ENCODE data around the gene LTB. TPM values are rescaled to one million over a fixed set of nuclear protein-coding genes. Genes with fewer than 3 reads are reported as not detected.

LTB gene
- polyA plus RNA-seq, 1 of the 3 experiments (the other 2 are of a cell fraction): 0.10 TPM

GRCh38 chr6:31534521-31535040 is 47.6 kb downstream of the LTB start:
- Histone ChIP-seq H2AFZ (ENCODE audit: low read depth) (no peak overlapping the region), H3K9ac (no peak overlapping the region), H3K4me3 (ENCODE audit: low read depth in 2 of 2, low read length in 1 of 2) (no peak overlapping the region), H3K27me3 (ENCODE audit: insufficient read depth) (no peaks in the 10 kb centered on the region), H3K79me2 (ENCODE audit: insufficient read depth) (peaks cover 55% of the 10 kb centered on the region), H3K4me2 (no peak overlapping the region), H3K27ac (ENCODE audit: low read depth in 2 of 2, low read length in 1 of 2) (no peak overlapping the region), H4K20me1 (ENCODE audit: insufficient read depth) (peaks cover 81% of the 10 kb centered on the region), H3K4me1 (ENCODE audit: control insufficient read depth in 1 of 2, insufficient read depth in 2 of 2, low read depth in 1 of 2, low read length in 1 of 2) (peaks cover 10 to 14% of the 10 kb centered on the region in 2 experiments; a peak in 3 of 4 replicates), H3K36me3 (replicated peaks in 1 of 2; ENCODE audit: control insufficient read depth in 1 of 2, insufficient read depth in 2 of 2, low read length in 1 of 2) (peaks cover 84 to 91% of the 10 kb centered on the region in 2 experiments), H3K9me2 (no peaks in the 10 kb centered on the region), H3K9me3 (no peaks in the 10 kb centered on the region), H3F3A (replicated peaks; ENCODE audit: insufficient read depth) (peaks cover 24% of the 10 kb centered on the region)
- ChIA-PET CTCF (interaction anchor here (0.9 to 2.5 kb wide), 4 partner anchors 12 to 64 kb away, joined by 3 to 8 read pairs (median 4); partner anchors contain the start of gene ATP6V1G2), POLR2A (interaction anchor here (1.0 kb wide), 1 partner anchor 8 kb away, joined by 3 read pairs; no protein-coding TSS in a partner anchor)
- WGBS (ENCODE audit: low lambda C conversion rate): 95% methylated on average over 24 of the region's 24 CpGs
- no peak for TF ChIP-seq IRF3 (IDR thresholded peaks at IDR 0.05; ENCODE audit: low read depth, low read length)
- TF ChIP-seq FOSL2 (IDR thresholded peaks at IDR 0.05; ENCODE audit: borderline replicate concordance, low read depth): no peak
- no peak for TF ChIP-seq TCF12 (IDR thresholded peaks at IDR 0.05)
- TF ChIP-seq MXI1 (IDR thresholded peaks at IDR 0.05; ENCODE audit: low read depth, low read length): no peak
- TF ChIP-seq RAD21 (IDR thresholded peaks at IDR 0.05; ENCODE audit: low read length): no peak
- TF ChIP-seq POLR2AphosphoS5 (IDR thresholded peaks at IDR 0.05; ENCODE audit: low read depth, low read length): no peak
- no peak for TF ChIP-seq USF2 (IDR thresholded peaks at IDR 0.05; ENCODE audit: borderline replicate concordance, low read depth, low read length)
- TF ChIP-seq TAF1 (IDR thresholded peaks at IDR 0.05; ENCODE audit: borderline replicate concordance, low read depth, low read length): no peak
- no peak for TF ChIP-seq RXRA (IDR thresholded peaks at IDR 0.05; ENCODE audit: borderline replicate concordance, low read depth)
- no peak for TF ChIP-seq PBX3 (IDR thresholded peaks at IDR 0.05)
- DNase-seq: no peak

- Histone ChIP-seq H2AFZ (ENCODE audit: low read depth) (no peak overlapping the region), H3K36me3 (replicated peaks in 1 of 2; ENCODE audit: control insufficient read depth in 1 of 2, insufficient read depth in 2 of 2, low read length in 1 of 2) (peaks cover 82 to 85% of the 10 kb centered on the region in 2 experiments), H3K9me2 (no peaks in the 10 kb centered on the region), H3K4me2 (no peak overlapping the region), H3K9me3 (no peaks in the 10 kb centered on the region), H3K4me1 (ENCODE audit: control insufficient read depth in 1 of 2, insufficient read depth in 2 of 2, low read depth in 1 of 2, low read length in 1 of 2) (peaks cover 5 to 8% of the 10 kb centered on the region in 2 experiments; a peak in 3 of 4 replicates), H3K4me3 (ENCODE audit: low read depth in 2 of 2, low read length in 1 of 2) (no peak overlapping the region), H3F3A (replicated peaks; ENCODE audit: insufficient read depth) (peaks cover 28% of the 10 kb centered on the region), H4K20me1 (ENCODE audit: insufficient read depth) (peaks cover 77% of the 10 kb centered on the region), H3K27ac (ENCODE audit: low read depth in 2 of 2, low read length in 1 of 2) (no peak overlapping the region; a peak in 1 of 4 replicates), H3K9ac (no peak overlapping the region), H3K27me3 (ENCODE audit: insufficient read depth) (no peaks in the 10 kb centered on the region), H3K79me2 (ENCODE audit: insufficient read depth) (peaks cover 49% of the 10 kb centered on the region)
- POLR2A ChIA-PET: interaction anchor here (1.0 kb wide), 1 partner anchor 8 kb away, joined by 3 read pairs; no protein-coding TSS in a partner anchor
- TF ChIP-seq SIN3A (IDR thresholded peaks at IDR 0.05; ENCODE audit: borderline replicate concordance, low read depth, low read length) (no peak), EZH2phosphoT487 (IDR thresholded peaks at IDR 0.05; ENCODE audit: borderline replicate concordance, low read depth) (no peak), MAX (IDR thresholded peaks at IDR 0.05; ENCODE audit: low read depth) (no peak), FOSL2 (IDR thresholded peaks at IDR 0.05; ENCODE audit: borderline replicate concordance, low read depth) (no peak), GATA2 (CRISPR knock-in tag; IDR thresholded peaks at IDR 0.05) (no peak), RAD21 (IDR thresholded peaks at IDR 0.05; ENCODE audit: low read length) (no peak), MEF2A (IDR thresholded peaks at IDR 0.05; ENCODE audit: borderline replicate concordance, low read depth) (no peak), CTCF (IDR thresholded peaks at IDR 0.05) (no peak), USF2 (IDR thresholded peaks at IDR 0.05; ENCODE audit: borderline replicate concordance, low read depth, low read length) (no peak)
- no peak for DNase-seq
- 85% methylated on average over 6 of the region's 6 CpGs for WGBS (ENCODE audit: low lambda C conversion rate)
- CTCF ChIA-PET: interaction anchor here (0.9 to 2.5 kb wide), 3 partner anchors 12 to 65 kb away, joined by 3 to 8 read pairs (median 3); partner anchors contain the start of gene ATP6V1G2
Measured at GRCh38 chr6:31534011-31534410, 48.2 kb downstream of the LTB start.
